ENCODE measurements around the gene OPA3.

GRCh38 chr19:45509692-45510015 is 74.9 kb downstream of the OPA3 start:
- TF ChIP-seq POLR2A (IDR thresholded peaks at IDR 0.05) (no peak), CTCF (IDR thresholded peaks at IDR 0.05) (no peak)

Measured in adrenal gland (tissue), 5 donors.